ENCODE results near the gene KIAA0586. TPM values are rescaled to one million over a fixed set of nuclear protein-coding genes. Genes with fewer than 3 reads are reported as not detected.
A peak's percentile ranks its signal among the peaks of the same experiment; 100 is the strongest.
"Not testable (repeated sequence)": the region's sequence is repeated elsewhere in the genome, so short reads cannot be mapped to it uniquely, and the experiment has no call there.

The KIAA0586 gene
- total RNA-seq, 2 experiments from 2014 or later = 30.3 to 34.9 TPM

GRCh38 chr14:58415636-58416547 is 11.6 kb upstream of the KIAA0586 start:
- Mint-ChIP-seq H3K9me3 (peaks cover 2% of the 10 kb centered on the region), H3K4me3 (no peak overlapping the region), H3K27me3 (no peaks in the 10 kb centered on the region), H3K27ac (no peak overlapping the region), H3K4me1 (ENCODE audit: low read depth) (peaks cover 21% of the 10 kb centered on the region), H3K36me3 (peaks cover 45% of the 10 kb centered on the region)
- intact Hi-C loops (cut with micrococcal nuclease) = no loop called here
- ChIA-PET CTCF (no interaction called here), POLR2A (no interaction called here)
- no peak for DNase-seq

DNA sequence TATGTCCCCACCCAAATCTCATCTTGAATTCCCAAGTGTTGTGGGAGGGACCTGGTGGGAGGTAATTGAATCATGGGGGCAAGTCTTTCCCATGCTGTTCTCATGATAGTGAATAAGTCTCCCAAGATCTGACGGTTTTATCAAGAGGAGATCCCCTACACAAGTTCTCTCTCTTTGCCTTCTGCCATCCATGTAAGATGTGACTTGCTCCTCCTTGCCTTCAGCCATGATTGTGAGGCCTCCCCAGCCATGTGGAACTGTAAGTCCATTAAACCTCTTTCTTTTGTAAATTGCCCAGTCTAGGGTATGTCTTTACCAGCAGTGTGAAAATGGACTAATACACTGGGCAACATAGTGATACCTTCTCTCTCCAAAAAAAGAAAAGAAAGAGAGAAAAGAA is 10.6 kb upstream of the KIAA0586 start:
- POLR2A ChIA-PET; H3K27me3 Mint-ChIP-seq; H3K9me3 Mint-ChIP-seq; H3K27ac Mint-ChIP-seq; H3K4me3 Mint-ChIP-seq; DNase-seq; CTCF ChIA-PET; intact Hi-C loops (cut with micrococcal nuclease): not testable (repeated sequence)
- Mint-ChIP-seq H3K36me3 (peaks cover 43% of the 10 kb centered on the region), H3K4me1 (ENCODE audit: low read depth) (peaks cover 21% of the 10 kb centered on the region)

- peak; percentile 61 for DNase-seq
- ChIA-PET CTCF (interaction anchor here (1.2 to 1.5 kb wide), 4 partner anchors 20 to 182 kb away, joined by 3 to 5 read pairs (median 4); partner anchors contain the start of genes PSMA3 and TOMM20L), POLR2A (interaction anchor here (0.9 to 2.7 kb wide), 10 partner anchors 11 to 1158 kb away, joined by 3 to 37 read pairs (median 4); partner anchors contain the start of genes ACTR10, AP5M1, ARID4A and EXOC5)
- peak overlapping the region; percentile 86 for H3K4me3 Mint-ChIP-seq
- peaks cover 17% of the 10 kb centered on the region for H3K36me3 Mint-ChIP-seq
- intact Hi-C loops (cut with micrococcal nuclease) = loop anchor here (1.0 to 10.0 kb wide), 7 partner anchors 30 to 1158 kb away; partner anchors contain the start of genes ACTR10, AP5M1, ARID4A and EXOC5
- H3K4me1 Mint-ChIP-seq (ENCODE audit: low read depth) = peaks cover 43% of the 10 kb centered on the region
- peak overlapping the region; percentile 91 for H3K27ac Mint-ChIP-seq
- H3K27me3 Mint-ChIP-seq = peaks cover 2% of the 10 kb centered on the region
- H3K9me3 Mint-ChIP-seq = no peaks in the 10 kb centered on the region
These were observed 744 bp upstream of the KIAA0586 start for GRCh38 chr14:58426670-58427280.

DNA sequence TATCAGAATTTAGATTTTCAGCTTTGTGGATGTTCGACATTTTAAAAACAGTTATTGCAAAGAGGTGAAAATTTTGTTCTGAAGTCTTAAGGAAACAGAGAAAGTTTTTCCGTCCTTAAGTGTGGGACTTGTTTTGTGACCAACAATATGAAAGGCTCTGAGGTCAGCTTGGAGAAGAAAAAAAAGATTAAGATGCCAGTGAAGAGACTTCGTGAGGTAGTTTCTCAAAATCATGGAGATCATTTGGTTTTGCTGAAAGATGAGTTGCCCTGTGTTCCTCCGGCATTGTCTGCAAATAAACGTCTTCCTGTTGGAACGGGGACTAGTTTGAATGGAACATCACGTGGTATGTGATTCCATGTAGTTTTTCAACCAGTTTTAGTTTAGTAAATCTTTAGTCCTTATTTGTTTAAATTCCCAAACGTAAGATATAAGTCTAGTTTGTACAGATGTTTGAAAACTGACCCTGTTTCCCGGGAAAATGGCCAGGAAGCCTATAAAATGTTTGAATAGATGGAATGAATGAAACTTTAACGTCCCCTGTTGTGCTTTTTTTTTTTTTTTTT is 682 bp downstream of the KIAA0586 start:
- CTCF ChIA-PET = interaction anchor here (1.2 to 1.3 kb wide), 2 partner anchors 21 to 32 kb away, joined by 3 to 5 read pairs; no protein-coding TSS in a partner anchor
- DNase-seq = peak; percentile 33
- peaks cover 2% of the 10 kb centered on the region for H3K27me3 Mint-ChIP-seq
- peaks cover 45% of the 10 kb centered on the region for H3K4me1 Mint-ChIP-seq (ENCODE audit: low read depth)
- POLR2A ChIA-PET = interaction anchor here (0.8 to 2.7 kb wide), 5 partner anchors 129 to 1056 kb away, joined by 4 to 37 read pairs (median 8); partner anchors contain the start of genes ACTR10, ARID4A, JKAMP and L3HYPDH
- H3K9me3 Mint-ChIP-seq = no peaks in the 10 kb centered on the region
- H3K4me3 Mint-ChIP-seq = peak overlapping the region; percentile 86
- intact Hi-C loops (cut with micrococcal nuclease) = loop anchor here (2.0 to 10.0 kb wide), 2 partner anchors 1033 to 1055 kb away; partner anchors contain the start of gene NAA30
- peak overlapping the region; percentile 91 for H3K27ac Mint-ChIP-seq
- peaks cover 21% of the 10 kb centered on the region for H3K36me3 Mint-ChIP-seq

DNA sequence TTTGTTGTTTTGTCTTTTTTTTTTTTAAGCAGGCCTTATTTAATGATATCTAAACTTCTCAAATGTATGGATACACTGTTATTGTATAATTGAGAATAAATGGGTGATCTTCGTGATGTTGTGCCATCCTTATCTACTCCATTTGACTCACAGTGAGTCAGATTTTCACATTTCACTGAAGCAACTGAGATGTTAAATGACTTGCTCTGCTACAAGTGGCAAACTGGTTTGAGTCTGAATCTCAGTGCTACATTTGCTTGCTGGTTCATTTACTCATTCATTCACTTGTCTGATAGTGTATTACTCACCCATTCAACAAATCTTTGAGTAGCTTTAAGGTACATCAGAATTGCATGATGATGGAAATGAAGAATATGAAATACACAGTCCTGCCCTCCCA is 2.6 kb downstream of the KIAA0586 start:
- Mint-ChIP-seq H3K4me1 (ENCODE audit: low read depth) (peaks cover 35% of the 10 kb centered on the region), H3K27me3 (peaks cover 2% of the 10 kb centered on the region), H3K36me3 (peaks cover 29% of the 10 kb centered on the region), H3K27ac (peak overlapping the region; percentile 52), H3K9me3 (no peaks in the 10 kb centered on the region), H3K4me3 (peak overlapping the region; percentile 53)
- intact Hi-C loops (cut with micrococcal nuclease) = loop anchor here (1.0 kb wide), 4 partner anchors 142 to 758 kb away; partner anchors contain the start of genes DAAM1 and DACT1
- ChIA-PET POLR2A (interaction anchor here (1.0 to 1.8 kb wide), 3 partner anchors 132 to 185 kb away, joined by 4 to 8 read pairs (median 5); partner anchors contain the start of genes ARID4A and PSMA3), CTCF (interaction anchor here (1.1 kb wide), 1 partner anchor 26 kb away, joined by 3 read pairs; no protein-coding TSS in a partner anchor)
- DNase-seq = no peak

DNA sequence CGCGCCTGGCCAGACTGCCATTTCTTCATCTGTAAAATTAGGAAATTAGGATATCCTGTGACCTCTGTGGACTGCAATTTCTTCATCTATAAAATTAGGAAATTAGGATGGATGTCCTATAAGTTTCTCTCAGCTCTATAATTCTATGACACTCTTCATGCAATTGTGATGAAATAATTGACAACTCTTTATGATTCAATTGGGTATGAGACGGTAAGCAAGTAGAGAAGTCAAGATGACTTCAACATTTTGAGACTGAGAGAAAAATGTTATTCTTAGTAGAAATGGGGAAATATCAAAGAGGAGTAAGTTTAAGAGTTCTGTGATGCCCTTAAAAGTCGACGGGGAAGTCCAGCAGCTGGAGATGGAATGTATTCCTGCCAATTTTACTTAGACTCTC is 12.0 kb downstream of the KIAA0586 start:
- Mint-ChIP-seq H3K4me3 (no peak overlapping the region), H3K27me3 (no peaks in the 10 kb centered on the region), H3K36me3 (peaks cover 25% of the 10 kb centered on the region), H3K27ac (no peak overlapping the region), H3K4me1 (ENCODE audit: low read depth) (no peaks in the 10 kb centered on the region), H3K9me3 (no peaks in the 10 kb centered on the region)
- intact Hi-C loops (cut with micrococcal nuclease) = no loop called here
- DNase-seq = no peak
- CTCF ChIA-PET = no interaction called here
- POLR2A ChIA-PET = no interaction called here

- Mint-ChIP-seq H3K4me3 (no peak overlapping the region), H3K9me3 (no peaks in the 10 kb centered on the region), H3K36me3 (peaks cover 13% of the 10 kb centered on the region), H3K27ac (no peak overlapping the region), H3K4me1 (ENCODE audit: low read depth) (no peaks in the 10 kb centered on the region), H3K27me3 (no peaks in the 10 kb centered on the region)
- ChIA-PET POLR2A (no interaction called here), CTCF (no interaction called here)
- intact Hi-C loops (cut with micrococcal nuclease) = no loop called here
- DNase-seq = no peak
These were observed 17.1 kb downstream of the KIAA0586 start for GRCh38 chr14:58444627-58445026.

GRCh38 chr14:58455593-58456265 is 28.2 kb downstream of the KIAA0586 start:
- Mint-ChIP-seq H3K27me3 (no peaks in the 10 kb centered on the region), H3K9me3 (no peaks in the 10 kb centered on the region), H3K4me3 (no peak overlapping the region), H3K36me3 (peaks cover 29% of the 10 kb centered on the region), H3K4me1 (ENCODE audit: low read depth) (peaks cover 3% of the 10 kb centered on the region), H3K27ac (no peak overlapping the region)
- ChIA-PET CTCF (interaction anchor here (1.2 to 1.4 kb wide), 2 partner anchors 25 to 46 kb away, joined by 3 to 6 read pairs; no protein-coding TSS in a partner anchor), POLR2A (no interaction called here)
- no peak for DNase-seq
- intact Hi-C loops (cut with micrococcal nuclease) = no loop called here

GRCh38 chr14:58460772-58461171 is 33.3 kb downstream of the KIAA0586 start:
- H3K4me3 Mint-ChIP-seq = no peak overlapping the region
- ChIA-PET POLR2A (no interaction called here), CTCF (no interaction called here)
- peaks cover 36% of the 10 kb centered on the region for H3K36me3 Mint-ChIP-seq
- no peak overlapping the region for H3K27ac Mint-ChIP-seq
- intact Hi-C loops (cut with micrococcal nuclease) = no loop called here
- no peaks in the 10 kb centered on the region for H3K27me3 Mint-ChIP-seq
- no peak for DNase-seq
- peaks cover 3% of the 10 kb centered on the region for H3K4me1 Mint-ChIP-seq (ENCODE audit: low read depth)
- no peaks in the 10 kb centered on the region for H3K9me3 Mint-ChIP-seq

- DNase-seq = no peak
- H3K4me1 Mint-ChIP-seq (ENCODE audit: low read depth) = peaks cover 3% of the 10 kb centered on the region
- H3K27ac Mint-ChIP-seq = no peak overlapping the region
- H3K9me3 Mint-ChIP-seq = no peaks in the 10 kb centered on the region
- intact Hi-C loops (cut with micrococcal nuclease) = no loop called here
- ChIA-PET CTCF (interaction anchor here (0.7 kb wide), 1 partner anchor 18 kb away, joined by 3 read pairs; no protein-coding TSS in a partner anchor), POLR2A (no interaction called here)
- no peak overlapping the region for H3K4me3 Mint-ChIP-seq
- H3K27me3 Mint-ChIP-seq = no peaks in the 10 kb centered on the region
- H3K36me3 Mint-ChIP-seq = peaks cover 27% of the 10 kb centered on the region
These were observed 35.6 kb downstream of the KIAA0586 start for GRCh38 chr14:58463147-58463546.

- DNase-seq = no peak
- Mint-ChIP-seq H3K9me3 (no peaks in the 10 kb centered on the region), H3K4me3 (no peak overlapping the region), H3K27me3 (no peaks in the 10 kb centered on the region), H3K4me1 (ENCODE audit: low read depth) (peaks cover 3% of the 10 kb centered on the region), H3K36me3 (peaks cover 32% of the 10 kb centered on the region), H3K27ac (no peak overlapping the region)
- POLR2A ChIA-PET = no interaction called here
- CTCF ChIA-PET = no interaction called here
- intact Hi-C loops (cut with micrococcal nuclease) = no loop called here
These were observed 37.1 kb downstream of the KIAA0586 start for GRCh38 chr14:58464652-58465051.

All from activated CD4-positive, alpha-beta memory T cell treated with anti-CD3 and anti-CD28 coated beads for 36 hours (primary cell).